Stomach smooth muscle (tissue), 2 donors: Measurements from ENCODE around the gene SLC35E3.

Experiments
- H3K27ac ChIP-seq: one replicate; pipeline ENCODE4 v1.7.0; 2013; ENCODE audit warnings: mild to moderate bottlenecking, low read length, inconsistent platforms
- H3K27me3 ChIP-seq, 2 donors: one replicate each; pipeline ENCODE4 v1.7.0; 2013; ENCODE audit warnings: low read length in 2 of 2; ENCODE audit not compliant: insufficient read depth in 2 of 2, control insufficient read depth in 1 of 2
- H3K36me3 ChIP-seq, 2 donors: one replicate each; pipeline ENCODE4 v1.7.0; 2013; ENCODE audit warnings: low read length in 2 of 2; ENCODE audit not compliant: control insufficient read depth in 2 of 2, insufficient read depth in 2 of 2
- H3K4me1 ChIP-seq: one replicate; pipeline ENCODE4 v1.7.0; 2013; ENCODE audit warnings: low read length; ENCODE audit not compliant: control insufficient read depth, insufficient read depth
- H3K4me3 ChIP-seq, 2 donors: one replicate each; pipeline ENCODE4 v1.7.0; 2013; ENCODE audit warnings: low read length in 2 of 2
- H3K9ac ChIP-seq, 2 donors: one replicate each; pipeline ENCODE4 v1.7.0; 2013; ENCODE audit warnings: low read length in 2 of 2, mild to moderate bottlenecking in 1 of 2
- H3K9me3 ChIP-seq, 2 donors: one replicate each; pipeline ENCODE4 v1.7.0; 2013; ENCODE audit warnings: low read length in 2 of 2; ENCODE audit not compliant: control insufficient read depth in 2 of 2
- donor health status: healthy.
- donor health status: Pancreatic carcinoma.

SLC35E3 gene

DNA sequence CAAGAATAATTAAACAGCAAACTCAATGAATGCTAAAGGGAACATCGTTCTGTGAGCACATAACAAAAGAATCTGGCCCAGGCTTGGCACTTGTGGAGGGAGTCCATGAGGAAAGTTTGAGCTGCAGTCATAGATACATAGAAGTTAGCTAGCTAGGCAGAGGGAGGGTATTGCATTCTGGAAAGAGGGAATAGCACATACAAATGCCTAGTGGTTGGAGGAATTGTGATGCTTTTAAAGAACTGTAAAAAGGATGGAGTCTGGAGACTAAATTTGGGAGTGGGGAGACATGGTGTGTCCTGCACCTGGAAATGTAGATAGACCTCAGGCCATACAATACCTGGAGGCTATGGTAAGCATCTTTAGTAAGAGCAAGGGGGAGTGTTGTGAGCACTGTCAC lies 24.0 kb downstream of the SLC35E3 start:
- Histone ChIP-seq H3K9me3 (no peaks in the 10 kb centered on the region), H3K27me3 (no peaks in the 10 kb centered on the region), H3K4me1 (no peaks in the 10 kb centered on the region), H3K27ac (no peak overlapping the region), H3K9ac (no peak overlapping the region), H3K4me3 (no peak overlapping the region), H3K36me3 (peaks cover 3% of the 10 kb centered on the region in 2 donors)

DNA sequence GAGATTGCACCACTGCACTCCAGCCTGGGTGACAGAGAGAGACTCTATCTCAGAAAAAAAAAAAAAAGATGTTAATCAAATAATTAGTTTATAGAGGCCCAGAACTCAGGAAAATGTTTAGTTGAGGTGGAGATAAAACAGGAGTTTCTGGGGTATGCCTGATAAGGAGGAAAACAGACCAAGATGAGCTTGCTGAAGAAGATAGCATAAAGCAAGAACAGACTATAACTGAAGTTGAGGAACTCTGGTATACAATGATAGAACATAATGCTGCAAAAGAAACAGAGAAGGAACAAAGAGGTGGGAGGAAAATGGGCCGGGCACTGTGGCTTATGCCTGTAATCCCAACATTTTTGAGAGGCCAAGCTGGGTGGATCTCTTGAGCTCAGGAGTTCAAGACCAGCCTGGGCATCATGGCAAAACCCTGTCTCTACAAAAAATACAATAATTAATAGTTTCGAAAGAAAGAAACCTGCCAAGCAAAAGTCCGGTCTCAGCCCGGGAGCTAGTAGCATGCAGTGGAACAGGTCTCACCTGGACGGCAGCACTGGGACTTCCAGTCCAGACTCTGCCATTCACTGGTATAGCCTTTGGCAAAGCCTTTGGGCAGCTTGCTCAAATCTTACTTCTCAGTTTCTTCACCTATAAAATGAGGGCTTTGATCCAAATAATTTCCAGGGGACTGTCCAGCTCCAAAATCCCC lies 25.4 kb downstream of the SLC35E3 start:
- H3K4me3 ChIP-seq, result no peak overlapping the region

DNA sequence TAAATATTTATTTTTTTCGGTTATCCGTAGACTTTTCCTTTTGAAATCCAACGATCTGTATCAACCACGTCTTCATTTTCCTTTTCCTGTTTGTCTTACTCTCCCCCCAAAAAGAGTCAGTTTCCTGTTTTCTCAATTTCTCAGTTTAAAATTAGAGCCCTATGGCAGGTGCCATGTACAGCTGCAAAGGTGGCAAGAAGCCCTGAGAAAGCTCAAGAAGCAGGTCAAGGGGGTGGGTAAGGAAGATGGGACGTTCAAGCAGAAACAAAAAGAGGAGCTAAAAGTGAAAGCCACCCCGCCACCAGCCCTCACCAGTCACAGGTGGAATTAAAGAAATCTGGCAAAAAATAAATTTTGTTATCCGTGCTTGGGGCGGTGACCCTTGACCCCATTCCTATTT lies 26.7 kb downstream of the SLC35E3 start:
- Histone ChIP-seq H3K9me3 (no peaks in the 10 kb centered on the region), H3K4me1 (no peaks in the 10 kb centered on the region), H3K36me3 (no peaks in the 10 kb centered on the region), H3K9ac (no peak overlapping the region), H3K4me3 (no peak overlapping the region), H3K27ac (no peak overlapping the region), H3K27me3 (no peaks in the 10 kb centered on the region)

More for the DNA sequence above, 25.4 kb downstream of the SLC35E3 start:
- Histone ChIP-seq H3K27me3 (no peaks in the 10 kb centered on the region), H3K27ac (no peak overlapping the region), H3K9ac (no peak overlapping the region), H3K9me3 (no peaks in the 10 kb centered on the region), H3K36me3 (peaks cover 3% of the 10 kb centered on the region in 2 donors), H3K4me1 (no peaks in the 10 kb centered on the region)

DNA sequence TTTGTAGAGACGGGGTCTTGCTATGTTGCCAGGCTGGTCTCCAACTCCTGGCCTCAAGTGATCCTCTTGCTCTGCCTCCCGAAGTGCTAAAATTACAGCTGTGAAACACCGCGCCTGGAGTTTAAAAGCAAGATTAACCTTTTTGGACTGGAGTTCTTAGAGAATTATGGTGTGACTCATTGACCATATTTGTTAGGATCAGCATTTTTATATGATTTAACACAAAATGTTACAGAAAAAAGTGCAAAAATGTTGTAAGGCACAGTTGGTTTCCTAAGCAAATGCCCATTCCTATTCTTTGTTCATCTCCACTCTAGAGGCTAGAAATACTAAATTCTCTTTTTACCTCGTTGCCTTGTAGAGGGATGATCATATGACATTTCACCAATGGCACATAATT lies 27.6 kb downstream of the SLC35E3 start:
- Histone ChIP-seq H3K9ac (no peak overlapping the region), H3K27ac (no peak overlapping the region), H3K27me3 (no peaks in the 10 kb centered on the region), H3K36me3 (no peaks in the 10 kb centered on the region), H3K4me3 (no peak overlapping the region), H3K4me1 (no peaks in the 10 kb centered on the region), H3K9me3 (no peaks in the 10 kb centered on the region)

DNA sequence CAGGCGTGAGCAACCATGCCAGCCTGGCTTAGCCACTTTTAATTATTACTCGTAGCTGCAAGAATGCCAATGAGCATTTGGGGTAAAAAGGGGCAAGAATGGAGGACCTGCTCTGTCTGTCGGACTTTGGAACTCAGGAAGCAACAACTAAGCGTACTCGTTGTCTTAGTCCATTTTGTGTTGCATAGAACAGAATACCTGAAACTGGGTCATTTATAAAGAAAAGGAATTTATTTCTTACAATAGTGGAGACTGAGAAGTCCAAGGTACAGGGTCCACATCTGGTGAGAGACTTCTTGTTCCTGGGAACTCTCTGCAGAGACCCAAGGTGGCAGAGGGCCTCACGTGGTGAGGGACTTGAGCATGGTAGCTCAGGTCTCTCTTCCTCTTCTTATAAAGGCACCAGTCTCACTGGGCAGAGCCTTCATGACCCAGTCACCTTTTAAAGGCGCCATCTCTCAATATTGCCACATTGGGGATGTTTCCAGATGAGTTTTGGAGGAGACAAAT lies 29.2 kb downstream of the SLC35E3 start:
- no peak overlapping the region for H3K27ac ChIP-seq
- H3K4me3 ChIP-seq, result no peak overlapping the region
- H3K27me3 ChIP-seq, result no peaks in the 10 kb centered on the region
- H3K9ac ChIP-seq, result no peak overlapping the region
- no peaks in the 10 kb centered on the region for H3K4me1 ChIP-seq
- H3K9me3 ChIP-seq, result no peaks in the 10 kb centered on the region
- no peaks in the 10 kb centered on the region for H3K36me3 ChIP-seq

DNA sequence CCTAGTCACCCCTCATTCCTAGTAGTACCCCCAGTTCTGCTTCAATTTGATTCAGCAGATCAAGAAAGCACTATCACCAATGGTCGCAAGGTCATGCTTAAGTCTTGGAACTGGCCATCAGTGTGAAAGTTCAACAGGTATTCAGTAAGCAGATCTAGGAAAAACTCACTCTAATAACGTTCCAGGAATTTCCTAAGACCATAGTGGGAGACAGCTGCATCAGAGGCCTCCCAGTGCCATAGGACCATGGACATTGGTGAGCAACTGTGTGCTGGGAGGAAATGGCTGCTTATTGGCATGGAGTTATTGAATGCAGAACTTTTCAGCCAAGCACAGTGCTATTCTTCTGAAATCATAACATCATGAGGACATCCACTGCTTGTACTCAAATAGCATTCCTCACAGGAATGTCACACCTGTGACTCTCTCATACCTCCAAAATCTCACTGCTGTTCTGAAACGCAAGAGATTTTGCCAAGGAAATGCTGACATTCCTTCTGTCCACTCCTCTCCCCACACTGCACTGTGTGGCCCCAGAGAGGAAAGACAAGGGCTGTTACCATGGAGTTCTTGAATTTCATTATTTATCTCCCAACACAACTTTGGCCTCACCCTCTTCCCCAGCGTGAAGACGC lies 31.1 kb downstream of the SLC35E3 start:
- Histone ChIP-seq H3K27ac (no peak overlapping the region), H3K36me3 (no peaks in the 10 kb centered on the region), H3K9ac (no peak overlapping the region), H3K4me3 (no peak overlapping the region), H3K9me3 (no peaks in the 10 kb centered on the region), H3K27me3 (no peaks in the 10 kb centered on the region), H3K4me1 (no peaks in the 10 kb centered on the region)

DNA sequence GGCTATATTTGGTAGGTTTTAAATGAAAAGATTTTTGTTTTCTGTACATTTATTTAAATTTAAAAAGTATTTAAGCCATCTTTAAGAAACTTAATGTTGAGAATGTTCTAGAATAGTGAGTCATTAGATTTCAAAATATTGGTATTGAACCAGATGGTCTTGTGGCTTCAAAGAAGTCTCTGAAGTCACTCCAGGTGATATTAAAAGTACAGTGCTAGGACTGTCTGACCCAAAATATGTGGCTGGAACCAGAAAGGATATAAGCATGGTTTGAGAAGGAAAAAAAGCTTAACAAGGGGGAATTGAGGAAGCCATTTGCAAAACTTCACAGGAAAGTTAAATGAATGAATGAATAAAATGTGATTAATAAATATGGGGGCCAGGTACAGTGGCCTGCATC lies 33.3 kb downstream of the SLC35E3 start:
- Histone ChIP-seq H3K27ac (no peak overlapping the region), H3K27me3 (no peaks in the 10 kb centered on the region), H3K9me3 (no peaks in the 10 kb centered on the region), H3K9ac (no peak overlapping the region), H3K36me3 (no peaks in the 10 kb centered on the region), H3K4me1 (no peaks in the 10 kb centered on the region), H3K4me3 (no peak overlapping the region)

DNA sequence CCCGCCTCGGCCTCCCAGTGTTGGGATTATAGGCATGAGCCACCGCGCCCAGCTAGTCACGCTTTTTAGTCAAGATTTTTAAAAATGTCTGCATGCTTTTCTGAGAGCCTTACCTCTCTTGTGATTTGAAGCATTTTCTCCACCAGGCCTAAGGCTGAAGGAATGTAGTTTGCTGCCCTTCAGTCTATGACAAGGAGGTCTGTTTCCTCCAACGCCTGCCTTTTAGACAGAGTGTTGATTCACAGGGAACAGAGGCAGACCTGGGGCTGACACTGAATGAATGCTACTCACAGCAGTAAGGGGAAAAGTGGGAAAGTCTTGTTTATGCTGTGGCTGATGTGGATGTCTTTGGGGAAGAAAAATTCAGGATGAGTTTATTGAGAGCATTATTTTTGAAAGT lies 34.8 kb downstream of the SLC35E3 start:
- H3K4me1 ChIP-seq, result no peaks in the 10 kb centered on the region
- no peaks in the 10 kb centered on the region for H3K36me3 ChIP-seq
- no peaks in the 10 kb centered on the region for H3K27me3 ChIP-seq

DNA sequence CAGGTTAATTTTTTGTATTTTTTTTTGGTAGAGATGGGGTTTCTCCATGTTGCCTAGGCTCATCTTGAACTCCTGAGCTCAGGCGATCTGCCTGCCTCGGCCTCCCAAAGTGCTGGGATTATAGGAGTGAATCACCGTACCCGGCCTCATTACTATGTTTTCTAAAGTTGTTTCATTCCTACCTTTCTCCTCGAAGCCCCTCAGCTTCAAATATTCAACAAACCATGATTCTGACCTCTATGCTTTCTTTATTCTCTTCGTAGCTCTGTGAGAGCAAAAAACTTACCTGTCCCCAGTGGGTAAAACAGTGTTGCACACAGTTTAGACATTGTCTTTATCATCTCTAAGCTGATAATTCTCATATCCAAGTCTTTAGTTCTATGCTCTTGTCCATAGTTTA lies 35.8 kb downstream of the SLC35E3 start:
- Histone ChIP-seq H3K4me1 (no peaks in the 10 kb centered on the region), H3K4me3 (no peak overlapping the region), H3K9ac (no peak overlapping the region), H3K27ac (no peak overlapping the region), H3K9me3 (no peaks in the 10 kb centered on the region), H3K36me3 (no peaks in the 10 kb centered on the region), H3K27me3 (no peaks in the 10 kb centered on the region)

More for the DNA sequence above, 34.8 kb downstream of the SLC35E3 start:
- Histone ChIP-seq H3K9ac (no peak overlapping the region), H3K9me3 (no peaks in the 10 kb centered on the region), H3K27ac (no peak overlapping the region), H3K4me3 (no peak overlapping the region)

DNA sequence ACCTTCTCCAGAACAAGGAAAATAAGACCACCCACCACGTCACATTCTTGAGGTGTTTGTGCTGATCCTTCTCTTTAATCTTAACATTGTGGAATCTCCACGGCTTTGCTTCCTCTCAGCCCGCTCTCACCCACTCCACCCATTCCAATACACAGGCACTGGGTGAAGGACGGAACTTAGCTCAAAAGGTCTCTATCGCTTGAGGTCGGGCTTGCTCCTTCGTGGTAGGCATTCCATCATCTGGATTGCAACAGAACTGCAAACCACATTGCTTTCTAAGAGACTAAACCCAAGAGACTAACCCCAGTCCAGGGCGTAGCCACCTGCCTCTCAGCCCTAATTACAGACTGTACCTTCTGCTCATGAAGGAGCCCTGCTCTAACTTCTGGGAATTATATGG lies 38.0 kb downstream of the SLC35E3 start:
- H3K9me3 ChIP-seq, result no peaks in the 10 kb centered on the region
- no peaks in the 10 kb centered on the region for H3K27me3 ChIP-seq
- H3K36me3 ChIP-seq, result no peaks in the 10 kb centered on the region
- no peaks in the 10 kb centered on the region for H3K4me1 ChIP-seq
- H3K27ac ChIP-seq, result no peak overlapping the region
- H3K9ac ChIP-seq, result no peak overlapping the region
- H3K4me3 ChIP-seq, result no peak overlapping the region

DNA sequence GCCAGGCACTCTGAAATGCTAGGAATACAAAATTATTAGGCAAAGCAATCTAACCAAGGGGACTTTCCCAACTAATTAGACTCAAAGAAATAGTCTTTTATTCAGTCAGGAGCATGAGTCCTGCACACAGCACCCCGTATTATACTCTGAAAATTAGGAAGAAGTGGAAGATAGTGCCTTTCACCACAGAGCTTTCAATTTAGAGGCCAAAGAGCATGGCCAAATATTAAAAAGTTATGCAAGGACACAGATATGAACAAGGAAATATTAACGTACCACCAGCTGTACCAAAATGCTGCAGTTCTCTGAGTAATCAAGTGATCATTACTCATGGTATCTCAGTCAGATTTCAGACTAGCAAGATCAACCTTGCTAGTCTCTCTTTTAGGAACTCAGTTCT lies 39.4 kb downstream of the SLC35E3 start:
- no peaks in the 10 kb centered on the region for H3K4me1 ChIP-seq
- H3K27ac ChIP-seq, result no peak overlapping the region
- H3K27me3 ChIP-seq, result no peaks in the 10 kb centered on the region
- H3K9ac ChIP-seq, result no peak overlapping the region
- no peaks in the 10 kb centered on the region for H3K9me3 ChIP-seq
- no peak overlapping the region for H3K4me3 ChIP-seq
- H3K36me3 ChIP-seq, result no peaks in the 10 kb centered on the region
